ENCODE data around the gene CRTC3.

- no peak for TF ChIP-seq CTCF (conservative IDR thresholded peaks at IDR 0.05; ENCODE audit: low read length)
- TF ChIP-seq EZH2phosphoT487 (IDR thresholded peaks at IDR 0.05; ENCODE audit: borderline replicate concordance, low read depth, low read length): no peak
Observed at GRCh38 chr15:90650956-90651689, 121.4 kb downstream of the CRTC3 start.

Data from OCI-LY7 (cell line).